Adrenal gland (tissue), 12 donors: ENCODE data around the gene NHLH2. TPM values are rescaled to one million over a fixed set of nuclear protein-coding genes. Genes with fewer than 3 reads are reported as not detected.

ENCODE experiments used
- DNase-seq, 7 donors: peaks; one replicate each; pipeline ENCODE4 v3.0.0-alpha.2; 2019 to 2020
- H3K27ac ChIP-seq, 5 donors: fragments of 200-600 bp; sonication (generic) in 4 of 5; 1 replicate in 3 of 5; 2 replicates in 2 of 5; pipeline versions ENCODE4 v1.5.1 to v1.8.0; 2016 to 2020; ENCODE audit warnings: mild to moderate bottlenecking in 1 of 5
- H3K27me3 ChIP-seq: fragments of 200-600 bp; 2 replicates; pipeline ENCODE4 v1.8.0; 2021
- H3K36me3 ChIP-seq, 2 donors: fragments of 200-600 bp; replicated peaks in 1 of 2; 1 replicate in 1 of 2; 2 replicates in 1 of 2; pipeline versions ENCODE4 v1.5.1 to v1.8.0; 2018 to 2022
- H3K4me1 ChIP-seq, 2 donors: fragments of 200-600 bp; replicated peaks in 1 of 2; 1 replicate in 1 of 2; 2 replicates in 1 of 2; pipeline versions ENCODE4 v1.5.1 to v1.8.0; 2018 to 2021
- H3K4me3 ChIP-seq, 4 donors: fragments of 200-600 bp; sonication (generic) in 3 of 4; one replicate each; pipeline ENCODE4 v1.5.1; 2016 to 2018
- H3K9me3 ChIP-seq, 3 donors: fragments of 200-600 bp; sonication (generic) in 1 of 3; replicated peaks in 1 of 3; 1 replicate in 2 of 3; 2 replicates in 1 of 3; pipeline versions ENCODE4 v1.5.1 to v1.8.0; 2016 to 2021
- POLR2A ChIP-seq, 2 donors: fragments of 450-650 bp; IDR thresholded peaks; one replicate each; pipeline ENCODE4 v1.6.1; 2017; ENCODE audit warnings: antibody characterized with exemption in 2 of 2, mild to moderate bottlenecking in 2 of 2, moderate library complexity in 1 of 2
- WGBS, 4 donors: extraction: QIAGEN DNeasy Blood & Tissue Kit in 2 of 4; methylation state at CpG; one replicate each; pipeline versions ENCODE4 v1.1.5 to v1.1.7; 2013 to 2017; 5-methylcytosine and 5-hydroxymethylcytosine counted together
- intact Hi-C, 2 donors: fragments of 100-400 bp; cut with DNase I; formaldehyde crosslinking; loops; one replicate each; pipeline versions ENCODE4 v1.14.1 to v1.15.0; 2022 to 2023
- polyA plus RNA-seq, 3 donors: library from polyadenylated mRNA; stranded (reverse); fragments of 200-250 nt in 2 of 3; fragments of 350-450 nt in 1 of 3; fragmentation: Illumina TruSeq in 1 of 3; extraction: RNeasy Lipid Tissue Mini Kit (QIAGEN cat#74804) in 1 of 3; gene quantifications; one replicate each; pipeline ENCODE4 v1.2.3, GENCODE V29; 2013 to 2014
- total RNA-seq, 9 donors: library from RNA; depleted of rRNA in 4 of 9; stranded (reverse); fragments of >200 nt in 4 of 9; fragments of 120-200 nt in 1 of 9; fragmentation: NEBNext Ultra II Directional in 1 of 9; extraction: Animal tissue kit (Norgen Biotek cat#: 25700) in 1 of 9; gene quantifications; one replicate each; pipeline versions ENCODE4 v1.1.0 to v1.2.4, GENCODE V29; 2013 to 2023
- TF ChIP-seq, protein P1 (sequence below), 6 experiments: fragments of 450-650 bp in 4 of 6; fragments of 200-600 bp in 2 of 6; sonication (generic) in 1 of 6; IDR thresholded peaks; 1 replicate in 5 of 6; 2 replicates in 1 of 6; pipeline versions ENCODE4 v1.5.1 to v1.8.0; 2016 to 2021; ENCODE audit warnings: antibody characterized with exemption in 6 of 6, mild to moderate bottlenecking in 2 of 6, moderate library complexity in 1 of 6
- donor health status: healthy with polysubstance abuse.
- donor health status: Bipolar disorder and iron deficiency.
- donor health status: DM: yes; HTN: yes; CAD: no.
- donor health status: DM: no; HTN: no; CAD: no.
- donor health status: DM: no; HTN: no; CAD: no.
- donor health status: DM: yes; HTN: yes; CAD: no.

NHLH2 gene
- total and polyA plus RNA-seq, 12 donors, result not detected

DNA sequence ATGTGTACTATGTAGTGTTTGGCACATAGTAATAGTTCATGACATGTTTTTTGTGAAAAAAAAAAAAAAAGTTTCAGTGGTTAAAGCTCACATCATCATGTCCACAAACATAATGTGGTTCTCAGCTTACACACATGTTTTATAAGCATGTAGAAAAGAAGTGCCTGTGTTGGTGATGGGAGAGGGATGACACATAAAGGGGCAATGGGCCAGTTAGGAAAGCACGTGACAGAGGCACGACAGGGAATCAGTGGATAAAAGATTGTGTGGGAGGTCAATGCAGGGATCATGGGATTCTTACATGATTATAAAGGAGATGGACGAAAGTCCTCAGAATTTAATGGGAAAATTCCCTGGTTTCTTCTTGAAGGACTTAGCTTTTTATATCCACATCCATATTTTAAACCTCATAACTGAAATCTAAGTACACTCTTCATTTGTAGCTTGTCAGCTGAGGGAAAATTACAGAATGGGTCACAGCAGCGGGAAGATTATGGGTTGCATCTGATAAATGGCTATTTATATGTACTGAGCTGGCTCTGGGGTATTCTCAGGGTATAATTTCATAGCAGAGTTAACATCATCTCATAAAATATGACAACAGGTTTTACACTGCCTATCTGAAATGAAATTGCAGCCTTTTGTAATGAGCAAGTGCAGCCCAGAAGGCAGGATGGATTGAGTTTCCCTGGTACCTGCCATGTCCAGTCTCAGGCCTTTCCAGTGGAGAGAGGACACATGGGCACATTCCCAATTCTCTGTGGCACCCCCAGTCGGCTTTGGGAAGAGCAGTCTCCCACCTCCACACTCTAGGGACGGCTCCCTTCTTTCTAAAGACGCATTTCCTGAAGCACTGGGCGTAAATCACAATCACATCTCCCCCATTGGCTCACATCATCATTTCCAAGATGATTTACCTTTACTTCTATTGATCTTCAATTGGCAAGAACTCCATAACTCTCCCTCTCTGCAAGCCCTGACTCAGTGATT lies 42.3 kb upstream of the NHLH2 start:
- Histone ChIP-seq H3K27me3 (no peaks in the 10 kb centered on the region), H3K36me3 (no peaks in the 10 kb centered on the region), H3K4me3 (no peak overlapping the region), H3K9me3 (no peaks in the 10 kb centered on the region), H3K4me1 (no peaks in the 10 kb centered on the region), H3K27ac (no peak overlapping the region)
- WGBS, 4 donors, result 65 to 71% (median 68%) methylated on average over 8 of the region's 8 CpGs
- no peak for TF ChIP-seq POLR2A (IDR thresholded peaks at IDR 0.05)
- TF ChIP-seq, protein P1, sequence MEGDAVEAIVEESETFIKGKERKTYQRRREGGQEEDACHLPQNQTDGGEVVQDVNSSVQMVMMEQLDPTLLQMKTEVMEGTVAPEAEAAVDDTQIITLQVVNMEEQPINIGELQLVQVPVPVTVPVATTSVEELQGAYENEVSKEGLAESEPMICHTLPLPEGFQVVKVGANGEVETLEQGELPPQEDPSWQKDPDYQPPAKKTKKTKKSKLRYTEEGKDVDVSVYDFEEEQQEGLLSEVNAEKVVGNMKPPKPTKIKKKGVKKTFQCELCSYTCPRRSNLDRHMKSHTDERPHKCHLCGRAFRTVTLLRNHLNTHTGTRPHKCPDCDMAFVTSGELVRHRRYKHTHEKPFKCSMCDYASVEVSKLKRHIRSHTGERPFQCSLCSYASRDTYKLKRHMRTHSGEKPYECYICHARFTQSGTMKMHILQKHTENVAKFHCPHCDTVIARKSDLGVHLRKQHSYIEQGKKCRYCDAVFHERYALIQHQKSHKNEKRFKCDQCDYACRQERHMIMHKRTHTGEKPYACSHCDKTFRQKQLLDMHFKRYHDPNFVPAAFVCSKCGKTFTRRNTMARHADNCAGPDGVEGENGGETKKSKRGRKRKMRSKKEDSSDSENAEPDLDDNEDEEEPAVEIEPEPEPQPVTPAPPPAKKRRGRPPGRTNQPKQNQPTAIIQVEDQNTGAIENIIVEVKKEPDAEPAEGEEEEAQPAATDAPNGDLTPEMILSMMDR (IDR thresholded peaks at IDR 0.05), result no peak
- DNase-seq, result no peak
- intact Hi-C loops, result no loop called here

DNA sequence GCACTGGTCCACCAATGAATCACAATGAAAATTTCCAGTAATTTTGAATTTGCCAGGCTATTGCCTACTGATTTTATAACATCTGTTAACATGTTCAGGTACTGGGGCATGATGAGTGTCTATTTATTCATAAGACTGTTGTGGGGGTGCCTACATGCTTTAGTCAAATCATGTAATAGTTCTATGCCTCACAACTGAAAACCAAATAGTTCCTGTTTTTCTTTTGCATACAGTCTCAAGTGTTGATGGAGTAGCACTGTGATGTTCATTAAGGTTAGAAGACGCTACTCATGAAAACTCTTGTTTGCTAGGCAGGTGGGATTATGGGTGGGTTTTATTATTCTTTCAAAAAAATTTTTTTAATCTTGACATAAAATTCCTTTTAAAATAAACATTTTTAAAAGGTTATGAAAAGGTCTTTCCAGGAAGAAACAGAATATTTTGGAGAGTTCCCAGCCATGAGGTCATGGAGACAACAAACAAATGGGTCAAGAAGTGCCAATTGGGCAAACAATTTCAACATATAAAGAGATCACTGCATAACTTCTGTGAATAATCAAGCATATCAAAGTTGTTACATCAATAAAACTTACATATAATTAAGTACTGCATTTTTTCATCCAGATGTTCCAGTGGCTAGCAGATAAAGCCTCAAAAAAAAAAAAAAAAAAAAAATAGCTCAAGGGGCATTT lies 40.2 kb upstream of the NHLH2 start:
- no peak overlapping the region for H3K27ac ChIP-seq
- WGBS, 4 donors, result 87 to 94% (median 91%) methylated on average over 1 of the region's 1 CpG
- H3K4me3 ChIP-seq, result no peak overlapping the region
- intact Hi-C loops, result no loop called here
- no peaks in the 10 kb centered on the region for H3K27me3 ChIP-seq
- no peaks in the 10 kb centered on the region for H3K9me3 ChIP-seq
- H3K36me3 ChIP-seq, result no peaks in the 10 kb centered on the region
- TF ChIP-seq POLR2A (IDR thresholded peaks at IDR 0.05), result no peak
- TF ChIP-seq, protein P1 (IDR thresholded peaks at IDR 0.05), result no peak
- H3K4me1 ChIP-seq, result no peaks in the 10 kb centered on the region
- no peak for DNase-seq

DNA sequence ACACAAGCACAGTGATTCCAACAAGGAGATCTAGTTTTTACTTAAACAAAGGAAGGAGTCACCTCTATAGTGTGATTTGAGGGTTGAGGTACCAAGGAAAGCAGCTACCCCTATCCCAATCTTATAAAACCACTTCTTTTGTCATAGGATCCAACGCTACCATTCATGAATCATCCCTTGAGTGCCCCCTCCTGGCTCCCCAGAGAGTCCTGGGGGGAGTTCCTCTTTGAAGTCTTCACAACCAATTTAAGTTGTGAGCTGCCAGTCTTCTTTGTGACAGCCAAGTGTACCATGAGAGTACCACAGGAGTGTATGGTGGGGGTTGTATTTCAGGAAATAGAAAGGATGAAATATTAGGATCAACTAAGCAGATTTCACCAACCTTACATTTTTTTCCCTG lies 39.1 kb upstream of the NHLH2 start:
- intact Hi-C loops, result no loop called here
- H3K4me1 ChIP-seq, result no peaks in the 10 kb centered on the region
- WGBS, 4 donors, result 70 to 93% (median 80%) methylated on average over 1 of the region's 1 CpG
- no peak for TF ChIP-seq POLR2A (IDR thresholded peaks at IDR 0.05)
- TF ChIP-seq, protein P1 (IDR thresholded peaks at IDR 0.05), result no peak
- no peaks in the 10 kb centered on the region for H3K36me3 ChIP-seq
- no peak overlapping the region for H3K4me3 ChIP-seq
- H3K9me3 ChIP-seq, result no peaks in the 10 kb centered on the region
- no peak for DNase-seq
- H3K27ac ChIP-seq, result no peak overlapping the region
- H3K27me3 ChIP-seq, result no peaks in the 10 kb centered on the region

DNA sequence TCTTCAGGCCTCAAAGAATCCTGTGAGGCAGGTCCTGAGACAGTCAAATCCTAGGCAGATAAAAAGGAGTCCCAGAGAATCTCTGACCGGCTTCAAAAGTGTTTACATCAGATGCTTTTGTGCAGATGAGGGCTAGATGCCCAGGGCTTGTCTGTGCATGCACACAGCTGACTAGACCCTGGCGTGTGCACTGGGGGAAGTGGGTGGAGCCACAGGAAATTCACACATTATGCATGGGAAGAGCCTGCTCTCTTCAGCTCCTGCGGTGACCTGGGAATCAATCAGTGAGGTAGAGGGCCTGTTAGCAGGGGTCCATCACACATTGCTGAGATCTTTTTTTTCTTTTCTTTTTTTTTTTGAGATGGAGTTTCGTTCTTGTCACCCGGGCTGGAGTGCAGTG lies 36.6 kb upstream of the NHLH2 start:
- 53 to 69% (median 61%) methylated on average over 4 to 5 of the region's 5 CpGs for WGBS, 4 donors
- intact Hi-C loops, result no loop called here

More for the DNA sequence above, 36.6 kb upstream of the NHLH2 start:
- Histone ChIP-seq H3K36me3 (no peaks in the 10 kb centered on the region), H3K27ac (no peak overlapping the region), H3K4me1 (no peaks in the 10 kb centered on the region), H3K27me3 (no peaks in the 10 kb centered on the region), H3K4me3 (no peak overlapping the region), H3K9me3 (no peaks in the 10 kb centered on the region)
- DNase-seq, result no peak
- TF ChIP-seq, protein P1 (IDR thresholded peaks at IDR 0.05), result no peak
- no peak for TF ChIP-seq POLR2A (IDR thresholded peaks at IDR 0.05)
